Measurements from ENCODE around the gene MBNL2. TPM values are rescaled to one million over a fixed set of nuclear protein-coding genes. Genes with fewer than 3 reads are reported as not detected.

MBNL2 gene
- total RNA-seq, 4 donors from 2014 or later, result 50.7 to 115 (median 72.0) TPM

DNA sequence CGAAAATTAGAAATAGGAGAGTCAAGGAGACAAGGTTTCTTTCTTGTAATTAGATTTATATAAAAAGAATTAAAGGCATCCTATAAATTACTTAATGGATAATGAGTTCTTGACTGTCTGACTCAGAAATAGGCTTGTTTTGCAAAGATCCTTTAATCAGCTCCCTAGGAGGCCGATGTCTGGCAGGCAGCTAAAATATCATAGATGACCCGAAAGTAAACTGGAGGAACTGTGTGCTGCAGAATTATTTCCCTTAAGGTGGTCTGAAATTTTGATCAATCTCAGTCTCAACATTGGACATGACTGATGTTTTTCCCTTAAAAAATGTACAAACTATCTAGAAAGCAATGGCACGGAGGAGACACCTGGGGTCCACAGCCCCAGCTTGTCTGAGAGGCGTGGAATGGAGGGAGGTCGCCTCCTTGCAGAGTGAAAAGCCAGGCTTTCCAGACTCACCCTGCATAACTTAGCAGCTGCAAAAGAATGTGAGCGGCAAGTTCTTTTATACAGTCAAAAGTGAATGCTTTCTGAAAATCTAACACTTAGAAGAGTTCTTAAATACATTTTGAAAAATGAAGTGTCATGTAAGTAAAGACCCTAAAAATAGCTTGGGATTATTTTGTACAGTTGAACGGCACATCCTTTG, 44.8 kb downstream of the MBNL2 start:
- Histone ChIP-seq H3K27ac (peak overlapping the region in 1 of 2 donors; percentile 55), H3K4me3 (no peak overlapping the region), H3K36me3 (no peaks in the 10 kb centered on the region), H3K4me1 (peaks cover 0 to 3% of the 10 kb centered on the region in 2 donors), H3K27me3 (no peaks in the 10 kb centered on the region), H3K9me3 (no peaks in the 10 kb centered on the region)
- TF ChIP-seq, protein P1, sequence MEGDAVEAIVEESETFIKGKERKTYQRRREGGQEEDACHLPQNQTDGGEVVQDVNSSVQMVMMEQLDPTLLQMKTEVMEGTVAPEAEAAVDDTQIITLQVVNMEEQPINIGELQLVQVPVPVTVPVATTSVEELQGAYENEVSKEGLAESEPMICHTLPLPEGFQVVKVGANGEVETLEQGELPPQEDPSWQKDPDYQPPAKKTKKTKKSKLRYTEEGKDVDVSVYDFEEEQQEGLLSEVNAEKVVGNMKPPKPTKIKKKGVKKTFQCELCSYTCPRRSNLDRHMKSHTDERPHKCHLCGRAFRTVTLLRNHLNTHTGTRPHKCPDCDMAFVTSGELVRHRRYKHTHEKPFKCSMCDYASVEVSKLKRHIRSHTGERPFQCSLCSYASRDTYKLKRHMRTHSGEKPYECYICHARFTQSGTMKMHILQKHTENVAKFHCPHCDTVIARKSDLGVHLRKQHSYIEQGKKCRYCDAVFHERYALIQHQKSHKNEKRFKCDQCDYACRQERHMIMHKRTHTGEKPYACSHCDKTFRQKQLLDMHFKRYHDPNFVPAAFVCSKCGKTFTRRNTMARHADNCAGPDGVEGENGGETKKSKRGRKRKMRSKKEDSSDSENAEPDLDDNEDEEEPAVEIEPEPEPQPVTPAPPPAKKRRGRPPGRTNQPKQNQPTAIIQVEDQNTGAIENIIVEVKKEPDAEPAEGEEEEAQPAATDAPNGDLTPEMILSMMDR (IDR thresholded peaks at IDR 0.05), result no peak
- no peak for TF ChIP-seq POLR2A (IDR thresholded peaks at IDR 0.05)
- intact Hi-C loops (cut with DNase I; ENCODE audit: low total_unique reads), result no loop called here
- no peak for DNase-seq

DNA sequence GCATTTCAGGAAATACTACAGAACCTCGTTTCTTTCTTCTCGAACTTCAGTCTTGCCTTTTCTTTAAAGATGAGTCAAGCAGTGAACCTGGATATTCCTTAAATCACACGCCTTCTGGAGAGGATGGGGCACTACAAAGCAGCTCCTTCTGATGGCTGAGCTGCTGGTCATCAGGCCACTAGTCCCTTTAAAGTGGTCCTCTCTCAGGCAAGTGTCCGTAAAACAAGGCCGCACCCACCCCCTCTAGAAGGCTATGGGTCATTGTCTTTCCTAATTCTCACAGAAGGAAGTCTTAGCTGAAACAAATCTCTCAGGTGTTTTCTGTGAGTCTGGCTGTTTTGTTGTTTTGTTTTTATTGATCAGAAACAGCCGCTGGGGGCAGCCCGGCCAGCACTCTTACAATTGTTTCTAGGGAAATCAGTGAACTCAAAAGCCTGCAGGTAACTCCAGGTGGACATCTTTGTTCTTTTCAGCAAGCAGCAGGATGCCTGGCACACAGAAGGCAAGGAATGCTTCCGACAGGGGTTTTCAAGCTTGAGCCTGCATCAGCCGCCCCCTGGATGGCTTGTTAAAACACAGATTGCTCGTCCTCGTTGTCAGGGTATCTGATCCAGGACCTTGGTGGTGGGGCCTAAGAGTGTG, 45.4 kb downstream of the MBNL2 start:
- intact Hi-C loops (cut with DNase I; ENCODE audit: low total_unique reads), result no loop called here
- DNase-seq, result no peak
- no peaks in the 10 kb centered on the region for H3K27me3 ChIP-seq
- H3K36me3 ChIP-seq, result no peaks in the 10 kb centered on the region
- H3K27ac ChIP-seq, result peak overlapping the region in 1 of 2 donors; percentile 55
- no peaks in the 10 kb centered on the region for H3K9me3 ChIP-seq
- peaks cover 2 to 3% of the 10 kb centered on the region in 2 donors for H3K4me1 ChIP-seq
- TF ChIP-seq, protein P1 (IDR thresholded peaks at IDR 0.05), result no peak
- H3K4me3 ChIP-seq, result no peak overlapping the region

DNA sequence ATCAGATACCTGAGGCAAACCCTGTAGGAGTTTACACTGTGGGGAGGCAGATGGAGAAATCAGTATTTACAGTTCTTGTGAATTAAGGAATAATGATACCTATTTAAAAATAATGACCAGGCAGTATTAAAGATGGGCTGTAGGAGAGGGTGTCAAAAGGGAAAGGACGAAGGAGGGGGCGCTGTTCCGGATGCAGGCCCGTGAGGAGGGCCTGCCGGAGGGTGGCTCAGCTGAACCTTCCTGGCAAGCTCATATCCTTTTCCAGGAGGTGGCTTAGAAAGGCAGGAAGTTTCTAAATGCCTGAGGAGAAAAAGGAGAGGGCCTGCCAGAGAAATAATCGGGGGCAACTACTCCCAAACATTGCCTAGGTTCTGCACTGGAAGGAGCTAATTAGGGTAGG, 46.6 kb downstream of the MBNL2 start:
- intact Hi-C loops (cut with DNase I; ENCODE audit: low total_unique reads), result no loop called here
- Histone ChIP-seq H3K9me3 (no peaks in the 10 kb centered on the region), H3K4me1 (peaks cover 3 to 4% of the 10 kb centered on the region in 2 donors), H3K27ac (peak overlapping the region; percentile 25), H3K4me3 (no peak overlapping the region), H3K36me3 (no peaks in the 10 kb centered on the region), H3K27me3 (no peaks in the 10 kb centered on the region)
- no peak for DNase-seq
- no peak for TF ChIP-seq POLR2A (IDR thresholded peaks at IDR 0.05)
- TF ChIP-seq, protein P1 (IDR thresholded peaks at IDR 0.05), result no peak

DNA sequence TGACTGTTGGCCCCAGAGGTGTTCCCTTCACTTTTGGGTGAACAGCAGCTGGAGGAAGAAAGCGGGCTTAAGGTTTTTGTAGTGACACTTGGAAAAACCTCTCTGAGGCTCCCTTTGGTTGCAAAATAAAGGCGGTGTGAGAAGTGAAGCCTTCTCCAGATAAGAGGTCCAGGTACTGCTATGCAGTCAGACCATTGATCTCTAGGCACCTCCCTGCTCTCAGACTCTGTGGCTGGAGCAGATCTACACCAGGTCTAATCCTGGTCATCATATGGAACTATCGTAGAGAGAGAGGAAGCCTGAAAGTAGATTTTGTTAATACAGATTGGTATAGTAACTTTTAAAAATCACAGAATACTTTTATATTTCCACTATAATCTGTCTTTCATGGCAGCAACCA, 47.5 kb downstream of the MBNL2 start:
- intact Hi-C loops (cut with DNase I; ENCODE audit: low total_unique reads), result no loop called here
- peak overlapping the region; percentile 25 for H3K27ac ChIP-seq

DNA sequence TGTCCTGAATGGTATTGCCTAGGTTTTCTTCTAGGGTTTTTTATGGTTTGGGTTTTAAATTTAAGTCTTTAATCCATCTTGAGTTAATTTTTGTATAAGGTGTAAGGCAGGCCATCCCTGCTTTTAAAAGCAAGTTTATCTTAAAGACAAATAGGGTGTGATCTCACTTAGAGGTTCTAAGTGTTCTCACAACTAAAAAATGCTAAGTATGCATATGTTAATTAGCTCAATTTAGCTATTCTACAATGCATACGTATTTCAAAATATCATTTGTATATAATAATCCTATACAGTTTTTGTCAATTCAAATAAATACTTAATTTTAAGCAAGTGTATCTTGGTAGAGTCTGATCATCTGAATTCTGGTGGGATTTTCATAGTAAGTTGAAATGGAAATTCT, 50.4 kb downstream of the MBNL2 start:
- Histone ChIP-seq H3K4me1 (peaks cover 4 to 12% of the 10 kb centered on the region in 2 donors), H3K27ac (peak overlapping the region in 1 of 2 donors; percentile 72)
- intact Hi-C loops (cut with DNase I; ENCODE audit: low total_unique reads), result no loop called here

More for the DNA sequence above, 47.5 kb downstream of the MBNL2 start:
- peaks cover 4 to 7% of the 10 kb centered on the region in 2 donors for H3K4me1 ChIP-seq
- no peaks in the 10 kb centered on the region for H3K27me3 ChIP-seq
- no peaks in the 10 kb centered on the region for H3K36me3 ChIP-seq
- TF ChIP-seq POLR2A (IDR thresholded peaks at IDR 0.05), result no peak
- TF ChIP-seq, protein P1 (IDR thresholded peaks at IDR 0.05), result no peak
- no peak overlapping the region for H3K4me3 ChIP-seq
- DNase-seq, result no peak
- no peaks in the 10 kb centered on the region for H3K9me3 ChIP-seq

More for the DNA sequence above, 50.4 kb downstream of the MBNL2 start:
- H3K4me3 ChIP-seq, result no peak overlapping the region
- TF ChIP-seq, protein P1 (IDR thresholded peaks at IDR 0.05), result no peak
- TF ChIP-seq POLR2A (IDR thresholded peaks at IDR 0.05), result no peak
- no peak for DNase-seq
- H3K27me3 ChIP-seq, result no peaks in the 10 kb centered on the region
- H3K36me3 ChIP-seq, result no peaks in the 10 kb centered on the region
- H3K9me3 ChIP-seq, result no peaks in the 10 kb centered on the region

Data from uterus (tissue), 4 donors.